GM19043 (cell line): Measurements from ENCODE around the gene ZNF444.
"Not testable (repeated sequence)": the region's sequence is repeated elsewhere in the genome, so short reads cannot be mapped to it uniquely, and the experiment has no call there.

Source experiments
- ATAC-seq: cut with Tn5 transposase; IDR thresholded peaks from one replicate; pipeline ENCODE4 v1.9.1; 2021; ENCODE audit warnings: low read depth; ENCODE audit not compliant: unreplicated experiment

Gene ZNF444

GRCh38 chr19:56174550-56174949 lies 33.5 kb downstream of the ZNF444 start:
- ATAC-seq = no peak

- ATAC-seq = not testable (repeated sequence)
These were observed 34.8 kb downstream of the ZNF444 start, which contains the start of gene GALP for GRCh38 chr19:56175861-56176307. TSS of gene GALP (plus strand) at chr19:56176008. CDS start at chr19:56177109, 1,101 bp downstream.

- ATAC-seq = not testable (repeated sequence)
These were observed 35.2 kb downstream of the ZNF444 start for GRCh38 chr19:56176310-56176709.

- ATAC-seq = no peak
These were observed 35.8 kb downstream of the ZNF444 start for GRCh38 chr19:56176881-56177280.

GRCh38 chr19:56177564-56178243 lies 36.6 kb downstream of the ZNF444 start:
- ATAC-seq = no peak

GRCh38 chr19:56189785-56190184 lies 48.7 kb downstream of the ZNF444 start:
- no peak for ATAC-seq

- no peak for ATAC-seq
These were observed 50.0 kb downstream of the ZNF444 start for GRCh38 chr19:56191115-56191514.

GRCh38 chr19:56191711-56192110 lies 50.6 kb downstream of the ZNF444 start:
- ATAC-seq = no peak

- no peak for ATAC-seq
These were observed 53.0 kb downstream of the ZNF444 start for GRCh38 chr19:56193981-56194640.

GRCh38 chr19:56197646-56198045 lies 56.6 kb downstream of the ZNF444 start, which contains the start of gene ZSCAN5B:
TSS of gene ZSCAN5B (minus strand) at chr19:56197783. CDS start at chr19:56193052, 4,731 bp downstream.
- ATAC-seq = not testable (repeated sequence)

GRCh38 chr19:56199687-56200086 lies 58.6 kb downstream of the ZNF444 start:
- ATAC-seq = no peak

- no peak for ATAC-seq
These were observed 60.9 kb downstream of the ZNF444 start, which contains the start of gene ZSCAN5C for GRCh38 chr19:56201973-56202372. TSS of gene ZSCAN5C (plus strand) at chr19:56202273. CDS start at chr19:56205914, 3,641 bp downstream.

GRCh38 chr19:56207581-56207980 lies 66.5 kb downstream of the ZNF444 start:
- not testable (repeated sequence) for ATAC-seq

- ATAC-seq = no peak
These were observed 68.0 kb downstream of the ZNF444 start for GRCh38 chr19:56209091-56209490.

GRCh38 chr19:56210036-56210435 lies 68.9 kb downstream of the ZNF444 start:
- not testable (repeated sequence) for ATAC-seq
